ENCODE data around the gene TIMM22.

Gene TIMM22

GRCh38 chr17:1019451-1019850, 22.5 kb downstream of the TIMM22 start:
- DNase-seq (ENCODE audit: low read depth in 2 of 2): no peak

GRCh38 chr17:1021147-1021546, 24.2 kb downstream of the TIMM22 start:
- no peak for DNase-seq (ENCODE audit: low read depth in 2 of 2)

- no peak for DNase-seq (ENCODE audit: low read depth in 2 of 2)
Observed at GRCh38 chr17:1022278-1023024, 25.5 kb downstream of the TIMM22 start.

DNA sequence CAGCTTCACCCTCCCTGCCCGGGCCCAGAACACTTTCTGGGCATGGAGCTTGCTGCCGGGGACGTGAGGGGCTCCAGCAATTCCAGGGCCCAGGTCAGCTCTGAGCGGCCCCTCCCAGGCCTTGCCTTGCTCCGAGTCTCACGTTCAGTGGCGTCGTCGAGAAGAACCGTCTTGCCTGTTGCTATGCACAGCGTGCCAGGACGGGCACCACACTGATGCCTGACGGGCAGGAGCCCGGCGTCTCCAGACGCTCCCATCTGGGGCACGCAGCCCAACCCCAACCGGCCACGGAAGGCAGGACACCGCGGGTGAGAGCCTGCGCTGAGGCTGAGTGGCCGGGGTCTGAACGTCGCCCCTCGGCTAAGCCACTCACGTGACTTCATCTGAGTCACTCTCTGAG, 27.1 kb downstream of the TIMM22 start:
- no peak for DNase-seq (ENCODE audit: low read depth in 2 of 2)

GRCh38 chr17:1025733-1026598, 29.0 kb downstream of the TIMM22 start:
- DNase-seq (ENCODE audit: low read depth in 2 of 2): no peak

DNA sequence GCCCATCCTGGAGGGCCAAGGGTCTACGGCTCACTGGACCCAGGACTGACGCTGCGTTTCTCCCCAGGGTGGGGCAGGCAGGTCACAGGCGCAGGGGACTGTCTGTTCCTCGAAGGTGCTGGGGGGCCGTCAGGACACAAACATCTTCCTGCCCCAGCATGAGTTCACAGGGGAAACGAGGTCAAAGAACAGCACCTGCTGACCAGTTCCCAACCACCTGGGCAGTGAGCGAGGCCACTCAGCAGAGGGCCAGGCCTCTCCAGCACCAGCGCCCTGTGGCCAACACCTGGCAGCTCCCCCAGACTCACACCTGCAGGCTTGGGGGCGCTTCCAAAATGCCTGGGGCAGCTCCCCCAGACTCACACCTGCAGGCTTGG, 29.7 kb downstream of the TIMM22 start:
- no peak for DNase-seq (ENCODE audit: low read depth in 2 of 2)

DNA sequence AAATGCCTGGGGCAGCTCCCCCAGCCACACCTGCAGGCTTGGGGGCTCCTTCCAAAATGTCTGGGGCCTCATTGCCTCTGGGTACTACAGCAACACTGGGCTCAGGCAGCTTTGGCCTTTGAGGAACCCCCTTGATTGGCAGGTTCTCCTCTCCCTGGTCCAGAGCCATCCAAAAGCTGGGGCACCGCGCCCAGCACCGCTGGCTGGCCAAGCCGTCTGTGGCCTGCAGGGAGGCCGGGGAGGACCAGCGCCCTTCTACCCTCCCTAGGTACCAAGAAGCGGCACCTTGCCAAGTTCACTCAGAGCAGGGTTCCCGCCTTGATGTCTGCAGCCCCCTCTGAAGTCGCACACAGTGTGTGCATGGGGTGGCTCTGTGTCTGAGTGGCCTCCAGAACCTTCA, 30.1 kb downstream of the TIMM22 start:
- DNase-seq (ENCODE audit: low read depth in 2 of 2): no peak

GRCh38 chr17:1029196-1029921, 32.4 kb downstream of the TIMM22 start:
- no peak for DNase-seq (ENCODE audit: low read depth in 2 of 2)

GRCh38 chr17:1029922-1030644, 33.2 kb downstream of the TIMM22 start:
- DNase-seq (ENCODE audit: low read depth in 2 of 2): no peak

GRCh38 chr17:1030684-1031532, 34.0 kb downstream of the TIMM22 start:
- no peak for DNase-seq (ENCODE audit: low read depth in 2 of 2)

DNA sequence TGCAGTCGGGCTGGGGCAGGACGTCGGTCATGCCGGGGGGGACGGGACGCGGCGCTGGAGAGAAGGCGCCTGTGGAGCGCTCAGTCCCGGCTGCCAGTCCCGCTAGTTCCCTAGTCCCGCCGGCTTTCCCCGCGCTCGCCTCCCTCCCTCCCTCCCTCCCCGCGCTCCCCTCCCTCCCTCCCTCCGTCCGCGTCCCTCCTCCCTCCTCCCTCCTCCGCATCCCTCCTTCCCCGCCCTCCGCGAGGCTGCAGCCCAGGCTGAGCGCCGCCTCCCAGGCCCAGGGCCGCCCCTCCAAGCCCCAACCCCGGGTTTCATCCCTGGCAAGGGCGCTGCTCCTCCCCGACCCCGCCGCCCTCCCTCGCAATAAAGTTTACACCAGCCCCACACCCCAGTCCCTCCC, 34.8 kb downstream of the TIMM22 start:
- no peak for DNase-seq (ENCODE audit: low read depth in 2 of 2)

- DNase-seq (ENCODE audit: low read depth in 2 of 2): no peak
Observed at GRCh38 chr17:1032391-1032790, 35.5 kb downstream of the TIMM22 start.

GRCh38 chr17:1033503-1033902, 36.6 kb downstream of the TIMM22 start:
- no peak for DNase-seq (ENCODE audit: low read depth in 2 of 2)

DNA sequence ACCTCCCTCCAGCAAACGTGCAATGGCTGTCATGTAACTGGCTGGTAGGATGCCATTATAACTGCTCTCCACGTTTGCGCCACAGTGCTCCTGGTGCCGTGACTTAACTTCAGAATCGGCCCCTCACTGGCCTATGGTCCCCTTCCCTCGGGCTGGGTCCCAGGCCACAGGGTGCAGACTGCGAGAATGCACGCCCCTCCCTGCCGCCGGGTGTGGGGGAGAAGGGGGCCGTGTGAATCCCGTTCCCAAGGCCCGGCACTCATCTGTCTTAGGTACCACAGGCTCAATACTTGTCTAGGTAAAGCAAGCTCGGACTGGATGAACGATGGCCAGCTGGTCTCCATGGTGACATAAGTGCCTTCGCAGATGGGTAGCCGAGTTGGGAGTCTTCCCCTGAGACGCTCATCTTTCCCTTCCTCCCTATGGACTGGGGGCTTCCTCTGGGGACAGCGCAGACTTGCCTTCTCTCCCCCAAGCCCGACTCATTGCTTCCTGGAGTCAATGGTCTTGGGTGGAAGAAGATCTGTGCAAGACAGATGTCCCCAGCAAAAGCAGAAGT, 37.8 kb downstream of the TIMM22 start:
- no peak for DNase-seq (ENCODE audit: low read depth in 2 of 2)

GRCh38 chr17:1035546-1036170, 38.7 kb downstream of the TIMM22 start:
- DNase-seq (ENCODE audit: low read depth in 2 of 2): no peak

GRCh38 chr17:1036171-1036844, 39.4 kb downstream of the TIMM22 start:
- no peak for DNase-seq (ENCODE audit: low read depth in 2 of 2)

DNA sequence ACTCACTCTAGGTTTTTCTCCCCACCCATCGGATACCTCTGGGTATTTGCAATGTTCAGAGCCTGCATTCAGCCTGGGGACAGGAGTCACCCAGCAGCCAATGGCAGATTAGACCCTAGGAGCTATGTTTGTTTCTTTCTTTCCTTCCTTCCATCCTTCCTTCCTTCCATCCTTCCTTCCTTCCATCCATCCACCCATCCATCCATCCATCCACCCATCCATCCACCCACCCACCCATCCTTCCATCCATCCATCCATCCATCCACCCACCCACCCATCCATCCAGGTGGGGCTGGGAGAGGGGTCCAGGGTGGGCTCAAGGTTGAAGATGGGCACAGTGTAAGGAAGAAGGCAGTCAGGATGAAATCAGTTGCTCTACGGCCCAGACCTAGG, 39.9 kb downstream of the TIMM22 start:
- DNase-seq (ENCODE audit: low read depth in 2 of 2): no peak

- DNase-seq (ENCODE audit: low read depth in 2 of 2): no peak
Observed at GRCh38 chr17:1037238-1037879, 40.4 kb downstream of the TIMM22 start.
